DOHH2 (cell line): ENCODE results near the gene SSH2.

Experiments used
- EZH2phosphoT487 ChIP-seq: fragments of 200-600 bp; sonication (generic); IDR thresholded peaks from 2 replicates; pipeline ENCODE4 v1.6.1; 2017; ENCODE audit warnings: borderline replicate concordance, mild to moderate bottlenecking, antibody characterized with exemption, low read length, moderate library complexity, mixed read lengths
- TF ChIP-seq, protein P1 (sequence below): fragments of 200-600 bp; sonication (generic); IDR thresholded peaks from one replicate; pipeline ENCODE4 v1.5.1; 2014; ENCODE audit warnings: antibody characterized with exemption, mild to moderate bottlenecking, low read depth, low read length; ENCODE audit not compliant: poor library complexity, severe bottlenecking

DNA sequence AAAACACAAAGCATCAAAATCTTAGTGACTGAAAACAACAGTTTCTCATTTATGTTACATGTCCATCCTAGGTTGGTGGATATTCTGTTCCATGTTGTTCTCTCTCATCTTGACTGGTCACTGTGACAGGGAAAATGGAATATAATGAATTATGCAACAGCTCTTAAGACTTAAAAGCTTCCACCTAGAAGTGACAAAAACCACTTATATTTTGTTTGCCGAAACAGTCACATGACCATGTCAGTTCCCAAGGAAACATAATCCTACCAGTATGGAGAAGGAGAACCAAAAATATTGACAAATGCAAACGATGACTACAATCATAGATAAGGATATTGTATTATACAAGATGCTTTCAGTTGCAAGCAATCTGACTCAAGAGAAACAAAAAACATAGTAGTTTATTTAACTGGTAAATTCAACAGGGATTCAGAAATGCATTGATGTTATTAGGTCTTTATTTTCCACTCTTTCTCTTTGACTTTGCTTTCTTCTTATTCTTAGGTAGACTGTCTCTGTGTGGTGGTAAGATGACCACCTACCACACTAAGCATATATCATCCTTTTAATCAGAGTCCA lies 103.8 kb downstream of the SSH2 start:
- TF ChIP-seq, protein P1, sequence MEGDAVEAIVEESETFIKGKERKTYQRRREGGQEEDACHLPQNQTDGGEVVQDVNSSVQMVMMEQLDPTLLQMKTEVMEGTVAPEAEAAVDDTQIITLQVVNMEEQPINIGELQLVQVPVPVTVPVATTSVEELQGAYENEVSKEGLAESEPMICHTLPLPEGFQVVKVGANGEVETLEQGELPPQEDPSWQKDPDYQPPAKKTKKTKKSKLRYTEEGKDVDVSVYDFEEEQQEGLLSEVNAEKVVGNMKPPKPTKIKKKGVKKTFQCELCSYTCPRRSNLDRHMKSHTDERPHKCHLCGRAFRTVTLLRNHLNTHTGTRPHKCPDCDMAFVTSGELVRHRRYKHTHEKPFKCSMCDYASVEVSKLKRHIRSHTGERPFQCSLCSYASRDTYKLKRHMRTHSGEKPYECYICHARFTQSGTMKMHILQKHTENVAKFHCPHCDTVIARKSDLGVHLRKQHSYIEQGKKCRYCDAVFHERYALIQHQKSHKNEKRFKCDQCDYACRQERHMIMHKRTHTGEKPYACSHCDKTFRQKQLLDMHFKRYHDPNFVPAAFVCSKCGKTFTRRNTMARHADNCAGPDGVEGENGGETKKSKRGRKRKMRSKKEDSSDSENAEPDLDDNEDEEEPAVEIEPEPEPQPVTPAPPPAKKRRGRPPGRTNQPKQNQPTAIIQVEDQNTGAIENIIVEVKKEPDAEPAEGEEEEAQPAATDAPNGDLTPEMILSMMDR: no peak
- no peak for TF ChIP-seq EZH2phosphoT487
